Measurements from ENCODE around the gene C19orf47. TPM values are rescaled to one million over a fixed set of nuclear protein-coding genes. Genes with fewer than 3 reads are reported as not detected.

Gene C19orf47
- total RNA-seq, 1 donor from 2014 or later, result 15.7 TPM

DNA sequence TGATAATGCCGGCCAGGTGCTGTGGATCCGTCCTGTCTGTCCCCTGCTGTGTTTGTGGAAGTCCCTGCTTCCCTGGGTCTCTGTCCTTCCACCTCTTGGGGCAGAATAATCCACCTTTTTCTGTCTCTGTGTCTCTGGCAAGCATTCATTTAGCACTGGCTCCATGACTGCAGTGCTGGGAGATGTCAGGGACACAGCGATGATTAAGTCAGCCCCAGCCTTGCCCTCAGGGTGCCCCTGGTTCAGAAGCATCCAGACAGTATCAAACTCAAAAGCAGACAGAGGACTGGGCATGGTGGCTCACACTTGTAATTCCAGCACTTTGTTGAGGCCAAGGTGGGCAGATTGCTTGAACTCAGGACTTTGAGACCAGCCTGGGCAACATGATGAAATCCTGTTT is 40.3 kb upstream of the C19orf47 start:
- H3K4me1 ChIP-seq, result peaks cover 15% of the 10 kb centered on the region
- H3K36me3 ChIP-seq, result no peaks in the 10 kb centered on the region
- TF ChIP-seq, protein P1, sequence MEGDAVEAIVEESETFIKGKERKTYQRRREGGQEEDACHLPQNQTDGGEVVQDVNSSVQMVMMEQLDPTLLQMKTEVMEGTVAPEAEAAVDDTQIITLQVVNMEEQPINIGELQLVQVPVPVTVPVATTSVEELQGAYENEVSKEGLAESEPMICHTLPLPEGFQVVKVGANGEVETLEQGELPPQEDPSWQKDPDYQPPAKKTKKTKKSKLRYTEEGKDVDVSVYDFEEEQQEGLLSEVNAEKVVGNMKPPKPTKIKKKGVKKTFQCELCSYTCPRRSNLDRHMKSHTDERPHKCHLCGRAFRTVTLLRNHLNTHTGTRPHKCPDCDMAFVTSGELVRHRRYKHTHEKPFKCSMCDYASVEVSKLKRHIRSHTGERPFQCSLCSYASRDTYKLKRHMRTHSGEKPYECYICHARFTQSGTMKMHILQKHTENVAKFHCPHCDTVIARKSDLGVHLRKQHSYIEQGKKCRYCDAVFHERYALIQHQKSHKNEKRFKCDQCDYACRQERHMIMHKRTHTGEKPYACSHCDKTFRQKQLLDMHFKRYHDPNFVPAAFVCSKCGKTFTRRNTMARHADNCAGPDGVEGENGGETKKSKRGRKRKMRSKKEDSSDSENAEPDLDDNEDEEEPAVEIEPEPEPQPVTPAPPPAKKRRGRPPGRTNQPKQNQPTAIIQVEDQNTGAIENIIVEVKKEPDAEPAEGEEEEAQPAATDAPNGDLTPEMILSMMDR (IDR thresholded peaks at IDR 0.05), result no peak
- H3K27me3 ChIP-seq (ENCODE audit: low read depth), result no peaks in the 10 kb centered on the region
- H3K9me3 ChIP-seq, result no peaks in the 10 kb centered on the region
- no peak overlapping the region for H3K4me3 ChIP-seq
- DNase-seq (no peak), ATAC-seq (no peak)
- no peak overlapping the region for H3K27ac ChIP-seq
- intact Hi-C loops (cut with DNase I), result no loop called here

DNA sequence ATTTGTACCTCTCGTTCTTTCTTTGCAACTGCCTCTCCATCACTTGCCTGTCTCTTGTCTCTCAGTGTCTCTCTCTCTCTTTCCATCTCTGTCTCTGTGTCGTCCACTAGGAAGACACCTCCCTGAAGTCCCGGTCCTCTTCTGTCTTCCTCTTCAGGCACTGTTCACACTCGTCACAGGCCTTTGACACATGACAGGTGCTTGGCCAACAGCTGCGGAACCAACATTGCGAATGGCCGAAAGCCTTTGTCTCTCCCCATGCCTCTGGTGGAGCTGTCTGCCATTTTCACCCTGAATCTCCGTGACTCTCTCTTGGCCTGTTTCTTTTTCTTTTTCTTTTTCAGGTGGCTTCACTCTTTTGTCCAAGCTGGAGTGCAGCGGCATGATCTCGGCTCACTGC is 39.0 kb upstream of the C19orf47 start:
- H3K36me3 ChIP-seq, result no peaks in the 10 kb centered on the region

DNA sequence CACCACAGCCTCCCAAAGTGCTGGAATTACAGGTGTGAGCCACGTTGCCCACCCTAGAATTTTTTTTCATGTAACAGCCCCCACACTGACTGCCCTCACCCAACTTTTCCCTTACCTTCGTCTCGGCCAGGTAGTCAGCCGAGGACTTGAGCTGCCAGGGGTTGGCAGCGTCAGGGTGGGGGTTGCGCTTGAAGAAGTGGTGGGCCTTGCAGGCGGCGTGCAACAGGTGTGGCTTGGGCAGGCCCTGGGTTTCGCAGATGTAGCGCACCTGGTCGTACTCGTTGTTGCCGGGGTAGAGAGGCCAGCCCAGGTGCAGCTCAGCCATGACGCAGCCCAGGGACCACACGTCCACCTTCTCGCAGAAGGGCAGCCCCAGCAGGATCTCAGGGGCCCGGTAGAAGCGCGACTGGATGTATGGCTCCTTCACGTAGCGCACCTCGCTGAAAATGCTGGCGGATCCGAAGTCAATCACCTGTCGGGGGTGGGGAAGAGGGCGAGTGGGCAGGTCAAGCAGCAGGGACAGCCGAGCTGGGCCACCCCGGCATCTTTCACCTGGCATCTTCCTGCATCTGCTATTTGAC is 35.6 kb upstream of the C19orf47 start:
- ATAC-seq, result no peak
- H3K27ac ChIP-seq, result no peak overlapping the region
- no peak overlapping the region for H3K4me3 ChIP-seq
- H3K9me3 ChIP-seq, result no peaks in the 10 kb centered on the region
- no peaks in the 10 kb centered on the region for H3K27me3 ChIP-seq (ENCODE audit: low read depth)
- peaks cover 22% of the 10 kb centered on the region for H3K36me3 ChIP-seq
- no peak for DNase-seq
- no peaks in the 10 kb centered on the region for H3K4me1 ChIP-seq
- TF ChIP-seq, protein P1 (IDR thresholded peaks at IDR 0.05), result no peak
- intact Hi-C loops (cut with DNase I), result no loop called here

More for the DNA sequence above, 39.0 kb upstream of the C19orf47 start:
- TF ChIP-seq, protein P1 (IDR thresholded peaks at IDR 0.05), result no peak
- no peaks in the 10 kb centered on the region for H3K27me3 ChIP-seq (ENCODE audit: low read depth)
- H3K4me3 ChIP-seq, result no peak overlapping the region
- no peak overlapping the region for H3K27ac ChIP-seq
- H3K4me1 ChIP-seq, result peaks cover 2% of the 10 kb centered on the region
- intact Hi-C loops (cut with DNase I), result no loop called here
- no peak for DNase-seq
- H3K9me3 ChIP-seq, result no peaks in the 10 kb centered on the region
- ATAC-seq, result no peak

DNA sequence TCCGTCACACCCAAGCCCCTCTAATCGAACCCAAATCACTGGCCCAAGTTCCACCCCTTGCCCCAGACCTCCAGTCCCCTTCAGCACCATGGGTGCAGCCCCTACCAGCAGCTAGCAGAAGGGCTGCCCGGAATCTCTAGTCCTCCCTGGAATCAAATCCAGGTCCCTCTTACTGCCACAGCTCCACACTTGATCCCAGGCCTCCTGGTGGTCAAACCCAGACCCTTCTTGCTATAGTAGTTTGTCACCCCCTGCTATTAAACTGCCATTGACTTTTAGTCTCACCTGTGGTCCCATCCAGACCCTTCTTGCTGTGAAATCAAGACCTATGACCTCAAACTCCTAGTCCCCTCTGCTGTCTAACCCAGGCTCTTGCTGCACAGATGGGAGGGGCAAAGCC is 33.1 kb upstream of the C19orf47 start:
- Histone ChIP-seq H3K36me3 (peaks cover 40% of the 10 kb centered on the region), H3K27ac (no peak overlapping the region), H3K4me1 (no peaks in the 10 kb centered on the region), H3K4me3 (no peak overlapping the region), H3K27me3 (ENCODE audit: low read depth) (no peaks in the 10 kb centered on the region), H3K9me3 (no peaks in the 10 kb centered on the region)
- ATAC-seq (no peak), DNase-seq (no peak)
- intact Hi-C loops (cut with DNase I), result no loop called here
- TF ChIP-seq, protein P1 (IDR thresholded peaks at IDR 0.05), result no peak

DNA sequence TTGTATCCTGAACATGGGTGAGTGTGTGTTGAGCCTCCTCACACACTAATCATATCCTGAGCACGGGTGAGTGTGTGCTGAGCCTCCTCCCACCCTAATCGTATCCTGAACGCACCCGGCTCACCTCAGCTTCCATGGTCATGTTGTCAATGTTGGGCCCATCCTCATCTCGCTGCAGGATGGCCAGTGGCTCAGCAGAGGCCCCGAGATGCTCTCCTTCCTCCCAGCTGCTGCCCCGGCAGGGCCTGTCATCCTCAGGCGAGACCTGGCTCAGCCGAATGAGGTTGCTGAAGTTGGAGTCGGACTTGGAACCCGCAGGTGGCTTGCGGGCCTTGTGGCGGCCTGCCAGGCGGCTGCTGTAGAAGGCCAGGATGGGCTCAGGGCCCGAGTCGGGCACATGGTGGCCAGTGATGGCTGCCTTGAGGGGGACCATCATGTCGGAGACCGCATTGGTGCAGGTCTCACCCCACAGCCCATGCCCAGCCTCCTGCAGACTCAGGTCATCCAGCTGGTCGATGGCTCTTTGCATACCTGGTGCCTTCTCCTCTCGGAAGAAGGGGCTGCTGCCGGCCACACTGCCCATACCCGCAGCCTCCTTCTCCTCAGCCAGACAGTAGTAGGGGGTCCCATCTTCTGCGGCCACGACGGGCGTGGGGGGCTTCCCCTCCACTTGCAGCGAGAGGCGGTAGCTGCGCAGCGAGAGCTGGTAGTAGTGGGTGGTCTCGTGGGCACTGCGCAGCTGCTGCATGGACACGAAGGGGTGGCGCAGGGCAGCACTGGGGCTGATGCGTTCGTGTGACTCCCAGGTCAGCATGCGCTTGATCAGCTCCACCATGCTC is 32.2 kb upstream of the C19orf47 start:
- H3K9me3 ChIP-seq, result no peaks in the 10 kb centered on the region
- DNase-seq, result peak; percentile 44
- no peaks in the 10 kb centered on the region for H3K4me1 ChIP-seq
- H3K27ac ChIP-seq, result no peak overlapping the region
- no peaks in the 10 kb centered on the region for H3K27me3 ChIP-seq (ENCODE audit: low read depth)
- TF ChIP-seq, protein P1 (IDR thresholded peaks at IDR 0.05), result no peak
- peaks cover 47% of the 10 kb centered on the region for H3K36me3 ChIP-seq
- intact Hi-C loops (cut with DNase I), result no loop called here
- H3K4me3 ChIP-seq, result no peak overlapping the region
- ATAC-seq, result no peak
